CD8-positive, alpha-beta memory T cell (primary cell): Measurements from ENCODE around the gene GFOD2. TPM values are rescaled to one million over a fixed set of nuclear protein-coding genes. Genes with fewer than 3 reads are reported as not detected.
A peak's percentile ranks its signal among the peaks of the same experiment; 100 is the strongest.
"Not testable (repeated sequence)": the region's sequence is repeated elsewhere in the genome, so short reads cannot be mapped to it uniquely, and the experiment has no call there.

Source experiments
- CTCF ChIA-PET: fragments of 350-600 bp; sonication (Branson Sonifier 250); formaldehyde crosslinking; loops from one replicate; lab custom pipeline; 2021; ENCODE audit warnings: antibody characterized with exemption; lab: Charles Lee
- POLR2A ChIA-PET: fragments of 350-600 bp; sonication (Branson Sonifier 250); formaldehyde crosslinking; loops from one replicate; lab custom pipeline; 2021; ENCODE audit warnings: antibody characterized with exemption; lab: Charles Lee
- DNase-seq, 5 donors: peaks; one replicate each; pipeline versions ENCODE4 v3.0.0 to v3.0.0-alpha.2; 2020 to 2022; ENCODE audit warnings: mixed read lengths in 1 of 5
- H3K27ac ChIP-seq: one replicate; pipeline ENCODE4 v1.7.0; 2013; ENCODE audit warnings: low read depth, mild to moderate bottlenecking, low read length, moderate library complexity
- H3K27me3 ChIP-seq: 2 replicates; pipeline ENCODE4 v1.7.0; 2013; ENCODE audit warnings: low read length, mild to moderate bottlenecking; ENCODE audit not compliant: insufficient read depth, poor library complexity, severe bottlenecking
- H3K36me3 ChIP-seq: 2 replicates; pipeline ENCODE4 v1.7.0; 2013; ENCODE audit warnings: mild to moderate bottlenecking, low read length, moderate library complexity; ENCODE audit not compliant: insufficient read depth
- H3K4me1 ChIP-seq: 2 replicates; pipeline ENCODE4 v1.7.0; 2013; ENCODE audit warnings: mild to moderate bottlenecking, low read length, moderate library complexity; ENCODE audit not compliant: insufficient read depth
- H3K4me3 ChIP-seq: 2 replicates; pipeline ENCODE4 v1.7.0; 2013; ENCODE audit warnings: mild to moderate bottlenecking, low read length
- H3K9me3 ChIP-seq: 2 replicates; pipeline ENCODE4 v1.7.0; 2013; ENCODE audit warnings: mild to moderate bottlenecking, low read length
- H3K27ac Mint-ChIP-seq, 8 donors: one replicate each; pipeline ENCODE4 v1.8.0; 2020 to 2021; ENCODE audit warnings: mixed read lengths in 8 of 8, mild to moderate bottlenecking in 6 of 8, inconsistent platforms in 3 of 8, moderate library complexity in 3 of 8
- H3K27me3 Mint-ChIP-seq, 2 donors: one replicate each; pipeline ENCODE4 v1.8.0; 2020 to 2021; ENCODE audit warnings: mixed read lengths in 2 of 2, mild to moderate bottlenecking in 1 of 2, moderate library complexity in 1 of 2
- H3K36me3 Mint-ChIP-seq, 3 donors: one replicate each; pipeline ENCODE4 v1.8.0; 2020 to 2021; ENCODE audit warnings: mixed read lengths in 3 of 3, inconsistent platforms in 1 of 3, mild to moderate bottlenecking in 1 of 3
- H3K4me1 Mint-ChIP-seq, 3 donors: one replicate each; pipeline ENCODE4 v1.8.0; 2020 to 2021; ENCODE audit warnings: mixed read lengths in 3 of 3, inconsistent platforms in 1 of 3, mild to moderate bottlenecking in 1 of 3
- H3K4me3 Mint-ChIP-seq, 7 donors: one replicate each; pipeline ENCODE4 v1.8.0; 2020 to 2021; ENCODE audit warnings: mixed read lengths in 7 of 7, mild to moderate bottlenecking in 6 of 7, moderate library complexity in 4 of 7, inconsistent platforms in 2 of 7
- H3K9me3 Mint-ChIP-seq, 5 donors: one replicate each; pipeline ENCODE4 v1.8.0; 2020 to 2022; ENCODE audit warnings: mixed read lengths in 5 of 5, mild to moderate bottlenecking in 3 of 5, moderate library complexity in 2 of 5, inconsistent platforms in 1 of 5
- polyA plus RNA-seq: library from polyadenylated mRNA; unstranded; fragments of 300-500 nt; fragmentation: Illumina TruSeq; gene quantifications from one replicate; pipeline ENCODE4 v1.2.3, GENCODE V29; 2021
- total RNA-seq, 2 experiments: library from RNA; stranded (reverse); gene quantifications; one replicate each; pipeline ENCODE4 v1.2.3, GENCODE V29; 2021

The GFOD2 gene
- total and polyA plus RNA-seq, 3 experiments from 2014 or later: 11.2 to 23.7 (median 21.3) TPM

GRCh38 chr16:67701420-67701819, 17.7 kb downstream of the GFOD2 start:
- Mint-ChIP-seq H3K9me3 (peaks cover 0 to 2% (median 0%) of the 10 kb centered on the region in 5 donors), H3K36me3 (peaks cover 0 to 9% (median 6%) of the 10 kb centered on the region in 3 donors), H3K27ac (peak overlapping the region in 1 of 8 donors; percentile 42), H3K4me1 (peaks cover 19 to 31% (median 25%) of the 10 kb centered on the region in 3 donors), H3K27me3 (no peaks in the 10 kb centered on the region), H3K4me3 (no peak overlapping the region)
- CTCF ChIA-PET: no interaction called here
- H3K27me3 ChIP-seq: no peaks in the 10 kb centered on the region
- POLR2A ChIA-PET: no interaction called here
- H3K9me3 ChIP-seq: no peaks in the 10 kb centered on the region
- H3K4me3 ChIP-seq: no peak overlapping the region
- H3K27ac ChIP-seq: no peak overlapping the region
- no peaks in the 10 kb centered on the region for H3K36me3 ChIP-seq
- DNase-seq: no peak
- peaks cover 16% of the 10 kb centered on the region for H3K4me1 ChIP-seq

DNA sequence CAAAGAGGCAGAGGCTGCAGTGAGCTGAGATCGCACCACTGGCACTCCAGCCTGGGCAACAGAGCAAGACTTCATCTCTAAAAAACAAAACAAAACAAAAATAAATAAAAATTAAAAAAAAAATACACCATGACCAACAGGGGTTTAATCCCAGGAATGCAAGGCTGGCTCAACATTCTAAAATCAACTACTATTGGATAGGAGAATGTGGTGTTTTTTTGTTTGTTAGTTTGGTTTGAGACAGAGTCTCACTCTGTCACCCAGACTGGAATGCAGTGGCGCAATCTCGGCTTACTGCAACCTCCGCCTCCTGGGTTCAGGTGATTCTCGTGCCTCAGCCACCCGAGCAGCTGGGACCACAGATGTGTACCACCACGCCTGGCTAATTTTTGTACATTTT, 19.9 kb downstream of the GFOD2 start:
- no peaks in the 10 kb centered on the region for H3K9me3 ChIP-seq
- H3K36me3 ChIP-seq: no peaks in the 10 kb centered on the region
- peaks cover 15% of the 10 kb centered on the region for H3K4me1 ChIP-seq
- Mint-ChIP-seq H3K27ac (no peak overlapping the region), H3K9me3 (peaks cover 0 to 2% (median 0%) of the 10 kb centered on the region in 5 donors), H3K4me3 (no peak overlapping the region), H3K36me3 (peaks cover 0 to 9% (median 6%) of the 10 kb centered on the region in 3 donors), H3K27me3 (peaks cover 0 to 1% of the 10 kb centered on the region in 2 donors), H3K4me1 (peaks cover 12 to 22% (median 14%) of the 10 kb centered on the region in 3 donors)
- ChIA-PET POLR2A (no interaction called here), CTCF (no interaction called here)
- no peaks in the 10 kb centered on the region for H3K27me3 ChIP-seq
- no peak overlapping the region for H3K4me3 ChIP-seq
- no peak for DNase-seq
- no peak overlapping the region for H3K27ac ChIP-seq

GRCh38 chr16:67697422-67698185, 21.5 kb downstream of the GFOD2 start:
- Histone ChIP-seq H3K9me3 (no peaks in the 10 kb centered on the region), H3K27me3 (no peaks in the 10 kb centered on the region), H3K36me3 (no peaks in the 10 kb centered on the region), H3K4me3 (no peak overlapping the region), H3K27ac (no peak overlapping the region), H3K4me1 (no peaks in the 10 kb centered on the region)
- H3K36me3 Mint-ChIP-seq: peaks cover 0 to 9% (median 6%) of the 10 kb centered on the region in 3 donors
- H3K4me3 Mint-ChIP-seq: no peak overlapping the region
- ChIA-PET CTCF (interaction anchor here (1.1 kb wide), 1 partner anchor 26 kb away, joined by 5 read pairs; no protein-coding TSS in a partner anchor), POLR2A (interaction anchor here (0.6 kb wide), 1 partner anchor 224 kb away, joined by 3 read pairs; no protein-coding TSS in a partner anchor)
- no peak for DNase-seq
- peaks cover 0 to 2% (median 0%) of the 10 kb centered on the region in 5 donors for H3K9me3 Mint-ChIP-seq
- H3K27ac Mint-ChIP-seq: peak overlapping the region in 1 of 8 donors; percentile 50
- H3K27me3 Mint-ChIP-seq: peaks cover 0 to 1% of the 10 kb centered on the region in 2 donors
- peaks cover 0 to 6% (median 2%) of the 10 kb centered on the region in 3 donors for H3K4me1 Mint-ChIP-seq

DNA sequence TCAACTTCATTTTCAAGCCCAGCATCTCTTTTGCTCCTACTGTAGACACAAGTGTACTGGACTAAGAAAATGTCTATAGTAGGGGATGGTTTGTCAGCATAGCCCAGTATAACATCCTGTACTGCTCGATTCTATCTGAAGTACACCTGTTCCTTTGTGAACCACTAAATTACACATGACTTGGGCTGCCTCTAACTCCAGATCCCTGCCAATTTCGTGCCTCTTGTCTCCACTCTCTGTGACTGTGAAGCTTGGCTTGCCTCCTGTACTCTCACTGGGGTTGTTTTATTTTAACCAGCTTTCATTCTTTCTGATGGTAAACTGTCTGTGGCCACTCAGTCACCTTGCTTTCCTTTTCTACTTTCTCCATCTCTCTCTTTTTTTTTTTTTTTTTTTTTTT, 24.5 kb downstream of the GFOD2 start:
- Mint-ChIP-seq H3K36me3 (peaks cover 0 to 16% (median 8%) of the 10 kb centered on the region in 3 donors), H3K4me1 (no peaks in the 10 kb centered on the region), H3K27me3 (peaks cover 0 to 1% of the 10 kb centered on the region in 2 donors), H3K27ac (no peak overlapping the region), H3K9me3 (peaks cover 0 to 2% (median 0%) of the 10 kb centered on the region in 5 donors), H3K4me3 (no peak overlapping the region)
- CTCF ChIA-PET: no interaction called here
- no peaks in the 10 kb centered on the region for H3K36me3 ChIP-seq
- no peak for DNase-seq
- H3K27me3 ChIP-seq: no peaks in the 10 kb centered on the region
- no peak overlapping the region for H3K4me3 ChIP-seq
- no peak overlapping the region for H3K27ac ChIP-seq
- H3K4me1 ChIP-seq: no peaks in the 10 kb centered on the region
- POLR2A ChIA-PET: no interaction called here
- H3K9me3 ChIP-seq: no peaks in the 10 kb centered on the region

DNA sequence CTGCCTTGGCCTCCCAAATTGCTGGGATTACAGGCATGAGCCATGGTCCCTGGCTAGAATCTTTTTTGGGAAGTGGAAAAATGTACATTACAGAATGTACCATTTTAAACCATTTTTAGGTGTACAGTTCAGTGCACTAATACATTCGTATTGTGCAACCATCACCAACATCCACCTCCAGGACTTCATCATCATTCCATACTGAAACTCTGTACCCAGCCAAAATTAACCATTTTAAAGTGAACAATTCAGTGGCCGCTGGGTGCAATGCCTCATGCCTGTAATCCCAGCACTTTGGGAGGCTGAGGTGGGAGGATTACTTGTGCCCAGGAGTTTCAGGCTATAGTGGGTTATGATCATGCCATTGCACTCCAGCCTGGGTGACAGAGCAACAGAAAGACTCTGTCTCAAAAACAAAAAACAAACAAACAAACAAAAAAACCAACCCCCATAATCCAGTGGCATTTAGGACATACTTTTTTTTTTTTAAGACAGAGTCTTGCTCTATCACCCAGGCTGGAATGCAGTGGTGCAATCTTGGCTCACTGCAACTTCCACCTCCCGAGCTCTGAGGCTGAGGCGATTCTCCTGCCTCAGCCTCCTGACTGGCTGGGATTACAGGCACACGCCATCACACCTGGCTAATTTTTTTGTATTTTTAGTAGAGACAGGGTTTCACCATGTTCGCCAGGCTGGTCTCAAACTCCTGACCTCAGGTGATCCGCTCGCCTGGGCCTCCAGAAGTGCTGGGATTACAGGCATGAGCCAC, 25.4 kb downstream of the GFOD2 start:
- H3K4me3 Mint-ChIP-seq, H3K27me3 ChIP-seq, H3K4me1 Mint-ChIP-seq, H3K4me3 ChIP-seq, H3K27ac ChIP-seq, H3K9me3 ChIP-seq, DNase-seq, H3K9me3 Mint-ChIP-seq, POLR2A ChIA-PET, H3K4me1 ChIP-seq, H3K27ac Mint-ChIP-seq, H3K27me3 Mint-ChIP-seq, H3K36me3 ChIP-seq: not testable (repeated sequence)
- H3K36me3 Mint-ChIP-seq: peaks cover 0 to 16% (median 8%) of the 10 kb centered on the region in 3 donors
- CTCF ChIA-PET: interaction anchor here (1.0 to 3.2 kb wide), 2 partner anchors 123 to 172 kb away, joined by 4 to 10 read pairs; no protein-coding TSS in a partner anchor

- no peaks in the 10 kb centered on the region for H3K27me3 Mint-ChIP-seq
- H3K27ac ChIP-seq: no peak overlapping the region
- CTCF ChIA-PET: interaction anchor here (1.5 kb wide), 1 partner anchor 164 kb away, joined by 4 read pairs; no protein-coding TSS in a partner anchor
Observed at GRCh38 chr16:67685388-67686112, 33.6 kb downstream of the GFOD2 start.

GRCh38 chr16:67683767-67684166, 35.3 kb downstream of the GFOD2 start:
- Histone ChIP-seq H3K27ac (no peak overlapping the region), H3K27me3 (no peaks in the 10 kb centered on the region), H3K4me3 (no peak overlapping the region), H3K9me3 (no peaks in the 10 kb centered on the region), H3K36me3 (peaks cover 10% of the 10 kb centered on the region), H3K4me1 (peaks cover 7% of the 10 kb centered on the region)
- Mint-ChIP-seq H3K27me3 (no peaks in the 10 kb centered on the region), H3K27ac (peak overlapping the region in 3 of 8 donors; percentile 17 to 61 (median 43)), H3K4me3 (no peak overlapping the region), H3K4me1 (peaks cover 0 to 9% (median 2%) of the 10 kb centered on the region in 3 donors), H3K36me3 (peaks cover 0 to 43% (median 4%) of the 10 kb centered on the region in 3 donors), H3K9me3 (no peaks in the 10 kb centered on the region)
- DNase-seq: no peak
- CTCF ChIA-PET: interaction anchor here (2.6 kb wide), 1 partner anchor 11 kb away, joined by 6 read pairs; no protein-coding TSS in a partner anchor
- POLR2A ChIA-PET: no interaction called here

More at GRCh38 chr16:67685388-67686112, 33.6 kb downstream of the GFOD2 start:
- H3K27ac Mint-ChIP-seq: peak overlapping the region in 4 of 8 donors; percentile 23 to 79 (median 50)
- no peaks in the 10 kb centered on the region for H3K9me3 Mint-ChIP-seq
- H3K4me1 Mint-ChIP-seq: peaks cover 0 to 9% (median 2%) of the 10 kb centered on the region in 3 donors
- Histone ChIP-seq H3K4me3 (no peak overlapping the region), H3K4me1 (peaks cover 7% of the 10 kb centered on the region), H3K36me3 (peaks cover 10% of the 10 kb centered on the region), H3K27me3 (no peaks in the 10 kb centered on the region), H3K9me3 (no peaks in the 10 kb centered on the region)
- POLR2A ChIA-PET: no interaction called here
- peak overlapping the region in 1 of 7 donors; percentile 24 for H3K4me3 Mint-ChIP-seq
- peaks cover 0 to 42% (median 6%) of the 10 kb centered on the region in 3 donors for H3K36me3 Mint-ChIP-seq
- DNase-seq: no peak
